Lower leg skin (tissue), 4 donors: ENCODE measurements around the gene KRTAP5-6. TPM values are rescaled to one million over a fixed set of nuclear protein-coding genes. Genes with fewer than 3 reads are reported as not detected.
A peak's percentile ranks its signal among the peaks of the same experiment; 100 is the strongest.

Source experiments
- DNase-seq, 2 donors: peaks; one replicate each; pipeline ENCODE4 v3.0.0-alpha.2; 2019; ENCODE audit warnings: low spot score in 2 of 2
- H3K4me3 ChIP-seq: fragments of 200-600 bp; sonication (generic); 2 replicates; pipeline ENCODE4 v1.5.1; 2017; ENCODE audit warnings: mild to moderate bottlenecking, low read depth; ENCODE audit not compliant: poor library complexity, severe bottlenecking
- CTCF ChIP-seq, 3 donors: fragments of 450-650 bp; IDR thresholded peaks; one replicate each; pipeline ENCODE4 v1.5.1; 2016; ENCODE audit warnings: antibody characterized with exemption in 3 of 3, mild to moderate bottlenecking in 3 of 3, moderate library complexity in 2 of 3
- POLR2A ChIP-seq, 2 donors: fragments of 450-650 bp; IDR thresholded peaks; one replicate each; pipeline ENCODE4 v1.6.1; 2016 to 2017; ENCODE audit warnings: antibody characterized with exemption in 2 of 2, mild to moderate bottlenecking in 1 of 2, moderate library complexity in 1 of 2
- WGBS, 2 donors: methylation state at CpG; one replicate each; pipeline ENCODE4 v1.1.5; 2018; 5-methylcytosine and 5-hydroxymethylcytosine counted together
- intact Hi-C: fragments of 100-400 bp; cut with DNase I; formaldehyde crosslinking; loops from one replicate; pipeline ENCODE4 v1.15.0; 2023; ENCODE audit warnings: low total_unique reads
- total RNA-seq, 4 donors: library from RNA; depleted of rRNA; stranded (reverse); fragments of >200 nt; gene quantifications; one replicate each; pipeline ENCODE4 v1.1.0, GENCODE V29; 2016

The KRTAP5-6 gene
- total RNA-seq, 4 donors from 2014 or later: 6.7 TPM; not detected in 3

GRCh38 chr11:1717745-1718144 lies 20.8 kb downstream of the KRTAP5-6 start:
- no peak for TF ChIP-seq CTCF (IDR thresholded peaks at IDR 0.05)
- no peak for TF ChIP-seq POLR2A (IDR thresholded peaks at IDR 0.05)
- DNase-seq: peak in 1 of 2 donors; percentile 82
- no peak overlapping the region for H3K4me3 ChIP-seq
- WGBS, 2 donors: 62 to 66% methylated on average over 8 of the region's 8 CpGs
- intact Hi-C loops: no loop called here

GRCh38 chr11:1718326-1718725 lies 21.3 kb downstream of the KRTAP5-6 start:
- intact Hi-C loops: no loop called here
- TF ChIP-seq CTCF (IDR thresholded peaks at IDR 0.05) (no peak), POLR2A (IDR thresholded peaks at IDR 0.05) (no peak)
- peak in 1 of 2 donors; percentile 60 for DNase-seq

GRCh38 chr11:1719781-1720180 lies 22.8 kb downstream of the KRTAP5-6 start:
- WGBS, 2 donors: 82 to 86% methylated on average over 8 of the region's 8 CpGs
- intact Hi-C loops: no loop called here
- DNase-seq: no peak
- no peak overlapping the region for H3K4me3 ChIP-seq
- TF ChIP-seq CTCF (IDR thresholded peaks at IDR 0.05) (no peak), POLR2A (IDR thresholded peaks at IDR 0.05) (no peak)

More at GRCh38 chr11:1718326-1718725, 21.3 kb downstream of the KRTAP5-6 start:
- WGBS, 2 donors: 91 to 94% methylated on average over 15 of the region's 15 CpGs
- H3K4me3 ChIP-seq: no peak overlapping the region

- DNase-seq: peak in 1 of 2 donors; percentile 46
- intact Hi-C loops: no loop called here
- WGBS, 2 donors: 50 to 63% methylated on average over 11 of the region's 11 CpGs
- TF ChIP-seq CTCF (IDR thresholded peaks at IDR 0.05): no peak
- no peak overlapping the region for H3K4me3 ChIP-seq
Measured at GRCh38 chr11:1727096-1727690, 30.2 kb downstream of the KRTAP5-6 start.

GRCh38 chr11:1727861-1728260 lies 30.9 kb downstream of the KRTAP5-6 start:
- peak in 1 of 2 donors; percentile 72 for DNase-seq
- intact Hi-C loops: no loop called here
- H3K4me3 ChIP-seq: no peak overlapping the region
- WGBS, 2 donors: 55 to 67% methylated on average over 9 of the region's 9 CpGs
- TF ChIP-seq CTCF (IDR thresholded peaks at IDR 0.05) (no peak), POLR2A (IDR thresholded peaks at IDR 0.05) (no peak)

- WGBS, 2 donors: 58 to 62% methylated on average over 4 of the region's 4 CpGs
- TF ChIP-seq POLR2A (IDR thresholded peaks at IDR 0.05) (no peak), CTCF (IDR thresholded peaks at IDR 0.05) (no peak)
- DNase-seq: peak in 1 of 2 donors; percentile 74
- no peak overlapping the region for H3K4me3 ChIP-seq
- intact Hi-C loops: no loop called here
Measured at GRCh38 chr11:1728301-1728700, 31.3 kb downstream of the KRTAP5-6 start.
